Nephron (organoid): Measurements from ENCODE around the gene PTPRN2.

ENCODE experiments used
- H3K27ac Mint-ChIP-seq, 3 experiments: 2 replicates each; pipeline ENCODE4 v1.8.0; 2020; ENCODE audit warnings: mixed read lengths in 3 of 3, mild to moderate bottlenecking in 2 of 3, moderate library complexity in 1 of 3
- H3K27me3 Mint-ChIP-seq: 2 replicates; pipeline ENCODE4 v1.8.0; 2021; ENCODE audit warnings: low read depth, mild to moderate bottlenecking, moderate library complexity, mixed read lengths
- H3K36me3 Mint-ChIP-seq: 2 replicates; pipeline ENCODE4 v1.8.0; 2020; ENCODE audit warnings: low read depth, mixed read lengths
- H3K4me1 Mint-ChIP-seq: 2 replicates; pipeline ENCODE4 v1.8.0; 2020; ENCODE audit warnings: mixed read lengths
- H3K4me3 Mint-ChIP-seq, 3 experiments: 2 replicates each; pipeline ENCODE4 v1.8.0; 2020; ENCODE audit warnings: mild to moderate bottlenecking in 3 of 3, mixed read lengths in 3 of 3, moderate library complexity in 2 of 3
- H3K9me3 Mint-ChIP-seq: 2 replicates; pipeline ENCODE4 v1.8.0; 2020; ENCODE audit warnings: mixed read lengths
- TF ChIP-seq, protein P1 (sequence below), 3 experiments: fragments of 200-600 bp; sonication (generic); IDR thresholded peaks; one replicate each; pipeline ENCODE4 v1.5.0; 2021; ENCODE audit warnings: antibody characterized with exemption in 3 of 3; ENCODE audit not compliant: unreplicated experiment in 3 of 3

The PTPRN2 gene

DNA sequence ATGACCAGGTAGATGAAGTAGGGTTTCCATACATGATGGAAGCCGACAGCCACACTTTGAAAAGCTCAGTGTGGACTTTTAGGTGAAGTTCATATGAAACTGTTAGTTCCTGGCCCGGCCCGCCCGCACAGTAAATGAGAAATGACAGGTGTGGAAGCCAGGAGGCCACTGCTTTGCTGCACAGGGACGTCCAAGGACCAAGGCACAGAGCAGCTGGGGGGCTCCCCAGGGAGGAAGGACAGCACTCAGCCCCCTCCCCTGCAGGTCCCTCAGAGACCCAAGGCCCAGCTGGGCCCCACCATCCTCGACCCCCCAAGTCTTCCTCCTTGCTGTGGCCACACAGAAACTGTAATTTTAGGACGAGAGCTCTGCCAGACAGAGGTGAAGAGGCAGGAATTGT, 219.2 kb downstream of the PTPRN2 start:
- no peak overlapping the region for H3K27ac Mint-ChIP-seq
- H3K36me3 Mint-ChIP-seq, result no peaks in the 10 kb centered on the region
- H3K4me3 Mint-ChIP-seq, result no peak overlapping the region
- no peaks in the 10 kb centered on the region for H3K9me3 Mint-ChIP-seq
- TF ChIP-seq, protein P1, sequence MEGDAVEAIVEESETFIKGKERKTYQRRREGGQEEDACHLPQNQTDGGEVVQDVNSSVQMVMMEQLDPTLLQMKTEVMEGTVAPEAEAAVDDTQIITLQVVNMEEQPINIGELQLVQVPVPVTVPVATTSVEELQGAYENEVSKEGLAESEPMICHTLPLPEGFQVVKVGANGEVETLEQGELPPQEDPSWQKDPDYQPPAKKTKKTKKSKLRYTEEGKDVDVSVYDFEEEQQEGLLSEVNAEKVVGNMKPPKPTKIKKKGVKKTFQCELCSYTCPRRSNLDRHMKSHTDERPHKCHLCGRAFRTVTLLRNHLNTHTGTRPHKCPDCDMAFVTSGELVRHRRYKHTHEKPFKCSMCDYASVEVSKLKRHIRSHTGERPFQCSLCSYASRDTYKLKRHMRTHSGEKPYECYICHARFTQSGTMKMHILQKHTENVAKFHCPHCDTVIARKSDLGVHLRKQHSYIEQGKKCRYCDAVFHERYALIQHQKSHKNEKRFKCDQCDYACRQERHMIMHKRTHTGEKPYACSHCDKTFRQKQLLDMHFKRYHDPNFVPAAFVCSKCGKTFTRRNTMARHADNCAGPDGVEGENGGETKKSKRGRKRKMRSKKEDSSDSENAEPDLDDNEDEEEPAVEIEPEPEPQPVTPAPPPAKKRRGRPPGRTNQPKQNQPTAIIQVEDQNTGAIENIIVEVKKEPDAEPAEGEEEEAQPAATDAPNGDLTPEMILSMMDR (IDR thresholded peaks at IDR 0.05; ENCODE audit: unreplicated experiment in 3 of 3), result no peak
- no peaks in the 10 kb centered on the region for H3K4me1 Mint-ChIP-seq
- peaks cover 38% of the 10 kb centered on the region for H3K27me3 Mint-ChIP-seq

DNA sequence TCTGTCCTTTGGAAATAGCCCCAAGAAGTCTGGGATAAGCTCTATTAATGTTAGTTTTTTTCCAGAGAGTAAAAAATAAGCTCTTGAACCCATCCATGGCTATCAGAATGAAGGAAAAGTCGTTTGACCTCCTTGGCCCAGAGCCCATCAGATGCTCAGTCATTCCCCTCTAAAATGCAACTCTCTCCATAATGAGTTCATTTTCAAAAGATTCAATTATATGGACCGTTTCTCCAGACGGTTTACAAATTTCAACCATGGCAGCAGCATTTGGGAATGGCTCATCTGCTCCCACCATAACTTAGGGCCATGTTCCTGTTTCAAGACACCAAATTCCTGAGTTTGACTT, 220.0 kb downstream of the PTPRN2 start:
- TF ChIP-seq, protein P1 (IDR thresholded peaks at IDR 0.05; ENCODE audit: unreplicated experiment in 3 of 3), result no peak
- no peaks in the 10 kb centered on the region for H3K36me3 Mint-ChIP-seq
- no peaks in the 10 kb centered on the region for H3K4me1 Mint-ChIP-seq
- H3K27me3 Mint-ChIP-seq, result peaks cover 44% of the 10 kb centered on the region
- no peaks in the 10 kb centered on the region for H3K9me3 Mint-ChIP-seq
- H3K4me3 Mint-ChIP-seq, result no peak overlapping the region
- H3K27ac Mint-ChIP-seq, result no peak overlapping the region

DNA sequence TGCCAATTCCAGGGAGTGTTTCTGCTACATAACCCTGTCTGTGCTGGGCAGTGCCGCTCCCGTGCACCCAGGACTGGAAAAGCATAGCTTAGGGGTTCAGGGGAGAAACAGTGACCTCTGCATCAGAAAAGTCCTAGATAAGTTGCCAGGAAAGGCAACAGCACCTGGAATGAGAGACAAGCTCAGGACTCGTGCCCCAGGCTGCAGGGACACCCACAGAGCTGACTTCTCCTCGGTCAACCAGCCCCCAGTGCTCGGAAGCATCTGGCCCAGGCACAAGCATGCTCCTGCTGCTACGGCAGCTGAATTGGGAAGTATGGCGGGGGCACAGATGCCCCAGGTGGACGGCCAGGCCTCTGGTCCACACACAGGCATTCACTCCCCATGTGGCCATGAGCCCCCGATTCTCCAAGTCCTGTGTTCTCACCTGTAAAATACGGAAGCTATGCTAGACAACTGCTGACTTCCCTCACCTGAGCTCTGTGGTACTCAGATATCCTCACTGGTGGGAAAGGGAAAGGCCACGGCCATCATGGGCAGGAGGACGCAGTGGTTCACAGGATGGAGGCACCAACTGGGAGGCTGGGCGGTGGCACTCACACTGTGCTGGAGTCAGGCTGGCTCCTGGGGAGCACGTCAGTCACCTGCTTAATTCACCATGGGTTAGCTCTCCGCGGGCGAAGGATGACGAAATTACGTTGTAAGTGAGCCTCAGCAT, 220.5 kb downstream of the PTPRN2 start:
- H3K27me3 Mint-ChIP-seq, result peaks cover 44% of the 10 kb centered on the region
- H3K9me3 Mint-ChIP-seq, result no peaks in the 10 kb centered on the region
- H3K4me3 Mint-ChIP-seq, result no peak overlapping the region
- H3K36me3 Mint-ChIP-seq, result no peaks in the 10 kb centered on the region
- H3K27ac Mint-ChIP-seq, result no peak overlapping the region
- TF ChIP-seq, protein P1 (IDR thresholded peaks at IDR 0.05; ENCODE audit: unreplicated experiment in 3 of 3), result no peak
- H3K4me1 Mint-ChIP-seq, result no peaks in the 10 kb centered on the region

DNA sequence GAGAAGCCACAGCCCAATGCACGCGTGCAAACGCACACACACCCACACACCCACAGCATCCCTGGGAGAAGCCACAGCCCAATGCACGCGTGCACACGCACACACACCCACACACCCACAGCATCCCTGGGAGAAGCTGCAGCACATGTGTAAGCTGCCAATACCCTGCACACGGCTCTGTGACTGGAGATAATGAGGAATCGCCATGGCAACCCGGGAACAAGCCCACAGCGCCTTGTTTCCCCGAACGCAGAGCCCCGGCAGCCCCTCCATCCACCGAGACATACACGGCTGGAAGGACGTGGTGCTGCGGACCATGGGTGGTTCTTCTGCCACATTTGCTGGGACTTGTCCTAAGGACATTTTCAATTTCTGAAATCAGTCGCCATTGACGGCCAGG, 221.3 kb downstream of the PTPRN2 start:
- Mint-ChIP-seq H3K27ac (no peak overlapping the region), H3K4me1 (no peaks in the 10 kb centered on the region), H3K4me3 (no peak overlapping the region), H3K9me3 (no peaks in the 10 kb centered on the region), H3K27me3 (peaks cover 50% of the 10 kb centered on the region), H3K36me3 (no peaks in the 10 kb centered on the region)
- TF ChIP-seq, protein P1 (IDR thresholded peaks at IDR 0.05; ENCODE audit: unreplicated experiment in 3 of 3), result no peak

DNA sequence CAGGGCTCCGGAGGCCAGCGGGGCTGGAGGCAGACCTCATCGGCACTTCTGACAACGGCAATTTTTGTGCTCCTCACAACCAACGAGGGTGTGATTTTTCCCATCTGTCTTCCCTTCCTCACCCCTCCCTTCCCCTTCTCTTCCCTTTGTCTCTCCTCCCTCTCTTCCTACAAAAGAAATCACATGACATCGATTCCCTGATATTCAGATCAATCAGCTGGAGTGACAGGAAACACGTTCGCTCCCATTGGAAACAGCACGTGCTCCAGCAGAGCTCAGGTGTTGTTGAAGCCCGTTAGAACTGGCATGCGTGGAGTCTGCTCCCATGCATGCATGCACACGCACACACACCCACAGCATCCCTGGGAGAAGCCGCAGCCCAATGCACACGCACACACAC, 222.4 kb downstream of the PTPRN2 start:
- peaks cover 44% of the 10 kb centered on the region for H3K27me3 Mint-ChIP-seq
- TF ChIP-seq, protein P1 (IDR thresholded peaks at IDR 0.05; ENCODE audit: unreplicated experiment in 3 of 3), result no peak
- no peaks in the 10 kb centered on the region for H3K4me1 Mint-ChIP-seq
- H3K36me3 Mint-ChIP-seq, result no peaks in the 10 kb centered on the region
- H3K9me3 Mint-ChIP-seq, result no peaks in the 10 kb centered on the region
- H3K27ac Mint-ChIP-seq, result no peak overlapping the region
- H3K4me3 Mint-ChIP-seq, result no peak overlapping the region

DNA sequence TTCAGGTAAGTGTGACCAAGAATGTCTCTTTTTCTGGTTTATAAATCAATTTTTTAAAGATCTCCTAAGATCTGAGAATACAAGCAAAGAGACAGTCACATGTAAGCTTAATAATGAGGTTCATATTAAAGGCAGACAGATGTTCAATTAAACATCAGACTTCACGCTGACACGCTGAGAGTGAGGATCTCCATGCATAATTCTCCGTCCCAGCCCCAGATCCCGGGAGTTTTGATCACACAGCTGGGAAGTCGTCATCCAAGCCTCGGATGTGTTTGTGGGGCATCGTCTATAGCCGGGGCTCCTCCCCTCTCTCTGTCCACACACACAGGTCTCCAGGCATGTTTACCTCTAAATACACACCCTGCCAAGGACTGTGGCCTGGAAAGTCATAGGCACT, 223.2 kb downstream of the PTPRN2 start:
- TF ChIP-seq, protein P1 (IDR thresholded peaks at IDR 0.05; ENCODE audit: unreplicated experiment in 3 of 3), result no peak
- Mint-ChIP-seq H3K27me3 (peaks cover 36% of the 10 kb centered on the region), H3K36me3 (no peaks in the 10 kb centered on the region), H3K9me3 (no peaks in the 10 kb centered on the region), H3K27ac (no peak overlapping the region), H3K4me1 (no peaks in the 10 kb centered on the region), H3K4me3 (no peak overlapping the region)
